Left kidney (tissue), 2 donors: Measurements from ENCODE around the gene CPNE1. TPM values are rescaled to one million over a fixed set of nuclear protein-coding genes. Genes with fewer than 3 reads are reported as not detected.

Source experiments
- DNase-seq: peaks from one replicate; pipeline ENCODE4 v3.0.0-alpha.2; 2013
- polyA plus RNA-seq: library from polyadenylated mRNA; unstranded; fragments of 120-200 nt; gene quantifications from one replicate; pipeline ENCODE4 v1.2.1, GENCODE V29; 2013; ENCODE audit not compliant: insufficient read length

Gene CPNE1
- polyA plus RNA-seq, 1 donor: 225 TPM

GRCh38 chr20:35600993-35601973 lies 63.4 kb downstream of the CPNE1 start:
- peak; percentile 58 for DNase-seq

GRCh38 chr20:35600176-35600992 lies 64.3 kb downstream of the CPNE1 start:
- DNase-seq: no peak

GRCh38 chr20:35599776-35600120 lies 65.0 kb downstream of the CPNE1 start:
- DNase-seq: no peak

GRCh38 chr20:35598899-35599775 lies 65.6 kb downstream of the CPNE1 start:
- DNase-seq: no peak

GRCh38 chr20:35598476-35598875 lies 66.2 kb downstream of the CPNE1 start:
- no peak for DNase-seq

GRCh38 chr20:35597186-35597585 lies 67.5 kb downstream of the CPNE1 start:
- DNase-seq: no peak

GRCh38 chr20:35595901-35596300 lies 68.8 kb downstream of the CPNE1 start:
- DNase-seq: no peak

- DNase-seq: no peak
These were observed 69.2 kb downstream of the CPNE1 start for GRCh38 chr20:35595456-35595855.

- DNase-seq: no peak
These were observed 72.2 kb downstream of the CPNE1 start for GRCh38 chr20:35592339-35592974.

GRCh38 chr20:35588397-35588796 lies 76.3 kb downstream of the CPNE1 start:
- no peak for DNase-seq

GRCh38 chr20:35587436-35587835 lies 77.3 kb downstream of the CPNE1 start:
- no peak for DNase-seq

GRCh38 chr20:35586751-35587425 lies 77.8 kb downstream of the CPNE1 start:
- no peak for DNase-seq

- DNase-seq: no peak
These were observed 80.8 kb downstream of the CPNE1 start for GRCh38 chr20:35583636-35584560.

GRCh38 chr20:35582741-35583404 lies 81.8 kb downstream of the CPNE1 start:
- DNase-seq: no peak

GRCh38 chr20:35582131-35582530 lies 82.6 kb downstream of the CPNE1 start:
- DNase-seq: no peak

- DNase-seq: no peak
These were observed 85.5 kb downstream of the CPNE1 start for GRCh38 chr20:35579196-35579595.

- no peak for DNase-seq
These were observed 86.2 kb downstream of the CPNE1 start for GRCh38 chr20:35578469-35578868.

- DNase-seq: no peak
These were observed 87.9 kb downstream of the CPNE1 start for GRCh38 chr20:35576816-35577215.
